ENCODE results near the gene PEG3. TPM values are rescaled to one million over a fixed set of nuclear protein-coding genes. Genes with fewer than 3 reads are reported as not detected.
A peak's percentile ranks its signal among the peaks of the same experiment; 100 is the strongest.

The PEG3 gene
- total RNA-seq, result 1 to 10 TPM in 1 of 4 donors, under 1 TPM in 3; 0.71 to 1.3 (median 0.84) TPM

DNA sequence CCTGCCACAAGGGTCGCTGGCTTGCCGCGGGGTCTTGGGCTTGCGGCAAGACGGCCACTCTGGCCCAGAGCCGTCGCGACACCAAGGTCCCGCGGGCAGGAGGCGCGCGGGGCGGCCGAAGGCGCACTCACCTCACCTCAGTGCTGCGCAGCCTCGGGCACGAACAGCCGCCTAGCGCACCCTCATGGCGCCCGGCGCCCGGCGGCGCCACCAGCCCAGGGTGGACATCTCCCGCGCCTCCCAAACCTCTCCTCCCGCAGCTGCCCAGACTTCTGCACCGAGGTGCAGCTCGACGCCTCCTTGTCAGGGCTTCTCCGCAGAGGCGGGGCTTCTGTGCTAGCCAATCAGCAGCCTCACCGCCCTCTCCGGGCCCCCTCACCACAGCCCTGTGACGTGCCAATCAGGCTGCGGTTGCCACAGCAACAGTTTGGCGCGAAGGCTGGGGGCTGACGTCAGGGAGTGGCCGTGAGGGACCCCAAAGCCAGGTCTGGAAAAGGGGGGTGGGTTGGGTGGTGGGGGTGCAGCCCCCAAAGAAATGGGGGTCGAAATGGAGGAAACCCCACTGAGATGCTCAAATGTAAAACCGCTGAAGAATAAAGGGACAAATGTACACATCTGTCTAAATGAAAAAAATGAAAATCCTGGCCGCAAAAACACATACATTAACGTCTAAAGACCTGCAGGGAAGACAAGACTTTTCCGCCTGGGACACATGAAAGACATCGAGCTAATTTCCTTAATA lies at the start of gene PEG3, which contains the start of gene ZIM2:
Gene PEG3, minus strand, starts transcription at position 276 of the 742 bp plus-strand sequence. CDS start 16,071 bp downstream, outside the sequence.
Gene ZIM2, minus strand, starts transcription at position 276 of the 742 bp plus-strand sequence. CDS start 16,449 bp downstream, outside the sequence.
- DNase-seq, result no peak
- Histone ChIP-seq H3K4me1 (no peaks in the 10 kb centered on the region), H3K36me3 (no peaks in the 10 kb centered on the region), H3K27ac (peak within 1 kb of the TSS; percentile 16 to 55 (median 48)), H3K27me3 (no peaks in the 10 kb centered on the region), H3K9me3 (no peaks in the 10 kb centered on the region), H3K4me3 (peak within 1 kb of the TSS; percentile 40 to 54 (median 45))
- in situ Hi-C loops (cut with MboI; ENCODE audit: low sequenced_read_pairs in 4 of 4) (no loop called here), intact Hi-C loops (cut with DNase I; ENCODE audit: low total_unique reads) (no loop called here)
- ATAC-seq, result no peak
- TF ChIP-seq CTCF (IDR thresholded peaks at IDR 0.05 in 4 of 5, conservative IDR thresholded peaks at IDR 0.05 in 1 of 5) (no peak), POLR2A (IDR thresholded peaks at IDR 0.05) (no peak)

GRCh38 chr19:56885173-56885985 lies 44.9 kb upstream of the PEG3 start:
- H3K4me3 ChIP-seq, result no peak overlapping the region
- DNase-seq (no peak), ATAC-seq (no peak)
- H3K36me3 ChIP-seq, result no peaks in the 10 kb centered on the region
- H3K27ac ChIP-seq, result no peak overlapping the region
- in situ Hi-C loops (cut with MboI; ENCODE audit: low sequenced_read_pairs in 4 of 4) (no loop called here), intact Hi-C loops (cut with DNase I; ENCODE audit: low total_unique reads) (no loop called here)
- H3K27me3 ChIP-seq, result no peaks in the 10 kb centered on the region
- H3K9me3 ChIP-seq, result no peaks in the 10 kb centered on the region
- TF ChIP-seq CTCF (IDR thresholded peaks at IDR 0.05 in 4 of 5, conservative IDR thresholded peaks at IDR 0.05 in 1 of 5) (no peak), POLR2A (IDR thresholded peaks at IDR 0.05) (no peak)
- H3K4me1 ChIP-seq, result no peaks in the 10 kb centered on the region

DNA sequence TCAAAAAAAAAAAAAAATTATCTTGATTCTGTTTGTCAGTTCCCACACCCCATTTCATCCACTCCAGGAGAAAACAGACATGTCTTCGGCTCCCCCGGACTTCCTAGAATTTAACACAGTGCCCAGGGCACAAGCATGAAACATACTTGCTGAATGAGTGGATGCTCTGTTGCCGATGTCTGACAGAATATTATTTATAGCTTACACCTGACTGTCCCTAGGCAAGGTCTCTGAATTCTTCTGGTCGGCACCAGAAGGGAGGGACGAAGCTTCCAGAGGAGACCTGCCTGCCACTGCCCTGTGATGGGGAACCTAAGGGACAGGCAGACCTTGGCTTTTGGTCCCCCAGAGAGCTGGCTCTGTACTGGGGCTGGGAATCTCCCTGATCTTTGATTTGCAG lies 43.9 kb upstream of the PEG3 start:
- in situ Hi-C loops (cut with MboI; ENCODE audit: low sequenced_read_pairs in 4 of 4) (no loop called here), intact Hi-C loops (cut with DNase I; ENCODE audit: low total_unique reads) (no loop called here)
- TF ChIP-seq CTCF (IDR thresholded peaks at IDR 0.05 in 4 of 5, conservative IDR thresholded peaks at IDR 0.05 in 1 of 5) (no peak), POLR2A (IDR thresholded peaks at IDR 0.05) (no peak)
- no peak for DNase-seq
- no peak overlapping the region for H3K27ac ChIP-seq
- no peaks in the 10 kb centered on the region for H3K27me3 ChIP-seq
- no peak overlapping the region for H3K4me3 ChIP-seq
- no peak for ATAC-seq
- no peaks in the 10 kb centered on the region for H3K4me1 ChIP-seq
- no peaks in the 10 kb centered on the region for H3K9me3 ChIP-seq
- H3K36me3 ChIP-seq, result no peaks in the 10 kb centered on the region

DNA sequence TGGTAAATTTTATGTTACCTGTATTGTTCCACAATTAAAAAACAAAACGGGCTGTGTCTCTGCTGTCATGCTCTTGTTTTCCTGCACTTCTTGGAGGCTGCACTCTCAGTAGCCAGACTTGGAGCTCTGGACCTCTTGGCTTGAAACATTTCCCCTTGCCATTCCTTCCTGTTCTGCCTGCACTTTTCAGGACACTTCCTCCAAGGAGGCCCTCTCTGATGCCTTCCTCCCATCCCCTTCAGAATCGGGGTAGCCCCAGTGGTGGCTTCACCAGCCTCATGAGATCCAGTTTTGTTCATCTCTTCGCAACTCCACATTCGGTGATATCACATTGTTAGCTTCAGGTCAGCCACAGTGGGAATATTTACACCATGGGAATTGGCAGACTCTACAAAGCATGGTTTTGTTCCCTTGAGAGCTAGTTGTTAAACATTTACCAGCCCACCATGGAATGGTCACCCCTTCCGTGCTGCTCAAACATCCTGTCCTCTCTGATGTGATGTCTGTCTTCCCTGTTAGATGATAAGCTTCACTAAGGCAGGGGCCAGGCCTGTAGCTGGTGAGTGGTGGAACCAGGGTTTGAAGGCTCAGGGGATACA lies 40.2 kb upstream of the PEG3 start:
- in situ Hi-C loops (cut with MboI; ENCODE audit: low sequenced_read_pairs in 4 of 4) (no loop called here), intact Hi-C loops (cut with DNase I; ENCODE audit: low total_unique reads) (no loop called here)
- Histone ChIP-seq H3K4me1 (no peaks in the 10 kb centered on the region), H3K36me3 (no peaks in the 10 kb centered on the region), H3K4me3 (no peak overlapping the region), H3K27me3 (no peaks in the 10 kb centered on the region), H3K27ac (no peak overlapping the region), H3K9me3 (no peaks in the 10 kb centered on the region)
- no peak for ATAC-seq
- no peak for DNase-seq
- TF ChIP-seq POLR2A (IDR thresholded peaks at IDR 0.05), result no peak
- TF ChIP-seq CTCF (IDR thresholded peaks at IDR 0.05 in 4 of 5, conservative IDR thresholded peaks at IDR 0.05 in 1 of 5), result no peak
